Stimulated activated CD8-positive, alpha-beta memory T cell treated with anti-CD3 and anti-CD28 coated beads, Interleukin-4, amount 100 ng/mL, for 1 hour (primary cell): ENCODE data around the gene B4GALNT4.
"Not testable (repeated sequence)": the region's sequence is repeated elsewhere in the genome, so short reads cannot be mapped to it uniquely, and the experiment has no call there.

Experiments
- DNase-seq, 2 donors: peaks; one replicate each; pipeline ENCODE4 v3.0.0-alpha.2; 2020; ENCODE audit warnings: low read depth in 2 of 2, low spot score in 1 of 2

Gene B4GALNT4

GRCh38 chr11:358129-358800 lies 11.0 kb upstream of the B4GALNT4 start:
- no peak for DNase-seq

- DNase-seq: no peak
Measured at GRCh38 chr11:359181-359714, 10.1 kb upstream of the B4GALNT4 start.

- DNase-seq: no peak
Measured at GRCh38 chr11:360326-361280, 8.7 kb upstream of the B4GALNT4 start.

GRCh38 chr11:362642-363442 lies 6.5 kb upstream of the B4GALNT4 start:
- DNase-seq: no peak

- DNase-seq: not testable (repeated sequence)
Measured at GRCh38 chr11:363443-363805, 5.9 kb upstream of the B4GALNT4 start.

- DNase-seq: peak in 1 of 2 donors; percentile 48
Measured at GRCh38 chr11:363948-364761, 5.1 kb upstream of the B4GALNT4 start.

GRCh38 chr11:364991-365725 lies 4.1 kb upstream of the B4GALNT4 start:
- no peak for DNase-seq

- no peak for DNase-seq
Measured at GRCh38 chr11:365831-366230, 3.5 kb upstream of the B4GALNT4 start.

GRCh38 chr11:367956-368413 lies 1.3 kb upstream of the B4GALNT4 start:
- DNase-seq: no peak

- DNase-seq: no peak
Measured at GRCh38 chr11:368414-369335, 624 bp upstream of the B4GALNT4 start.

GRCh38 chr11:370070-370941 lies 1.0 kb downstream of the B4GALNT4 start:
- DNase-seq: no peak

- no peak for DNase-seq
Measured at GRCh38 chr11:371051-371450, 1.8 kb downstream of the B4GALNT4 start.

GRCh38 chr11:371716-372590 lies 2.7 kb downstream of the B4GALNT4 start:
- no peak for DNase-seq

GRCh38 chr11:372809-373715 lies 3.8 kb downstream of the B4GALNT4 start:
- no peak for DNase-seq

GRCh38 chr11:373716-374551 lies 4.6 kb downstream of the B4GALNT4 start:
- no peak for DNase-seq
